GM13977 (cell line): ENCODE results near the gene VAMP1.

Experiments
- DNase-seq: peaks from one replicate; pipeline ENCODE4 v3.0.0; 2012; ENCODE audit warnings: low spot score
- in situ Hi-C: fragments of 300-500 bp; cut with MboI; formaldehyde crosslinking; loops from one replicate; pipeline ENCODE4 v1.12.0; 2022; ENCODE audit warnings: low sequenced_read_pairs, low pct_unique_long_range_greater_than_20kb, mixed read lengths, inconsistent platforms; ENCODE audit not compliant: unreplicated experiment
- TF ChIP-seq, protein P1 (sequence below): IDR thresholded peaks from 2 replicates; pipeline ENCODE4 v1.5.1; 2012; ENCODE audit warnings: mild to moderate bottlenecking, control low read depth; ENCODE audit not compliant: insufficient read depth; ENCODE audit errors: extremely low read depth, missing control alignments

VAMP1 gene

GRCh38 chr12:6458281-6459003 lies 12.0 kb downstream of the VAMP1 start:
- TF ChIP-seq, protein P1, sequence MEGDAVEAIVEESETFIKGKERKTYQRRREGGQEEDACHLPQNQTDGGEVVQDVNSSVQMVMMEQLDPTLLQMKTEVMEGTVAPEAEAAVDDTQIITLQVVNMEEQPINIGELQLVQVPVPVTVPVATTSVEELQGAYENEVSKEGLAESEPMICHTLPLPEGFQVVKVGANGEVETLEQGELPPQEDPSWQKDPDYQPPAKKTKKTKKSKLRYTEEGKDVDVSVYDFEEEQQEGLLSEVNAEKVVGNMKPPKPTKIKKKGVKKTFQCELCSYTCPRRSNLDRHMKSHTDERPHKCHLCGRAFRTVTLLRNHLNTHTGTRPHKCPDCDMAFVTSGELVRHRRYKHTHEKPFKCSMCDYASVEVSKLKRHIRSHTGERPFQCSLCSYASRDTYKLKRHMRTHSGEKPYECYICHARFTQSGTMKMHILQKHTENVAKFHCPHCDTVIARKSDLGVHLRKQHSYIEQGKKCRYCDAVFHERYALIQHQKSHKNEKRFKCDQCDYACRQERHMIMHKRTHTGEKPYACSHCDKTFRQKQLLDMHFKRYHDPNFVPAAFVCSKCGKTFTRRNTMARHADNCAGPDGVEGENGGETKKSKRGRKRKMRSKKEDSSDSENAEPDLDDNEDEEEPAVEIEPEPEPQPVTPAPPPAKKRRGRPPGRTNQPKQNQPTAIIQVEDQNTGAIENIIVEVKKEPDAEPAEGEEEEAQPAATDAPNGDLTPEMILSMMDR, result no peak
- in situ Hi-C loops, result no loop called here
- DNase-seq, result no peak

DNA sequence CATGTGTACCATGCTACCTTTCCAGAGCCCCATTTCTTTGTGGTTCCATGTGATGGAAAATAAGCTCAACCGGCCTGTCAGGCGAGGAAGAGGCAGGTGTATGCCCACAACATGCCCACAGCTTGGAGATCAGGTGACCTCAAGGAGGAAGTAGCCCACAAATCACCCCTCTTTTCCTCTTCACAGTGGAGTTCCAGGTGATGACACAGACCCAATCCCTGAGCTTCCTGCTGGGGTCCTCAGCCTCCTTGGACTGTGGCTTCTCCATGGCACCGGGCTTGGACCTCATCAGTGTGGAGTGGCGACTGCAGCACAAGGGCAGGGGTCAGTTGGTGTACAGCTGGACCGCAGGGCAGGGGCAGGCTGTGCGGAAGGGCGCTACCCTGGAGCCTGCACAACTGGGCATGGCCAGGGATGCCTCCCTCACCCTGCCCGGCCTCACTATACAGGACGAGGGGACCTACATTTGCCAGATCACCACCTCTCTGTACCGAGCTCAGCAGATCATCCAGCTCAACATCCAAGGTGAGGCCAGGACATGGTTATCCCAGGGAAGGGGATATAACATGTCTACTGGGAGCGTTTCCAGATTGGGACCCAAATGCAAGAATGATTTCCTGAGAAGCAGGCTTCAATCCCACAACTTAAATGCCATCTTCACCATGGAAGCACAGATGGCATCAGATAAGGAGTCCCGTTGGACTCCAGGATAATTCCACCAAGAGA lies 13.1 kb downstream of the VAMP1 start:
- DNase-seq, result no peak
- in situ Hi-C loops, result no loop called here
- TF ChIP-seq, protein P1, result no peak

DNA sequence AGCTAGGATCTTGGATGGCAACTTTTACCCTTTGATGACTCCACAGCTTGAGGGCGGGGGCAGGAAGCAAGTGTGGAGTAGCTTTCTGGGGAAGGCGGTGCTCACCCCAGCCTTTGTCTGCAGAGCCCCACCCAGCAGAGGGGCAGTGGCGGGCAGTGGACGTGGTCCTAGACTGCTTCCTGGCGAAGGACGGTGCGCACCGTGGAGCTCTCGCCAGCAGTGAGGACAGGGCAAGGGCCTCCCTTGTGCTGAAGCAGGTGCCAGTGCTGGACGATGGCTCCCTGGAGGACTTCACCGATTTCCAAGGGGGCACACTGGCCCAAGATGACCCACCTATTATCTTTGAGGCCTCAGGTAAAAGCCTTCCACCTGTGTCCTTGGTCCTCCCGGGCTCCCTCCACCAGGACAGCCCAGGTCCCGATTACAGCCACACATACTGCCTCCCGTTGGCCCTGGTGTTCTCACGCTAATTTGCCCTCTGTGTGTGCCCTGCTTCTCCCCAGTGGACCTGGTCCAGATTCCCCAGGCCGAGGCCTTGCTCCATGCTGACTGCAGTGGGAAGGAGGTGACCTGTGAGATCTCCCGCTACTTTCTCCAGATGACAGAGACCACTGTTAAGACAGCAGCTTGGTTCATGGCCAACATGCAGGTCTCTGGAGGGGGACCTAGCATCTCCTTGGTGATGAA lies 17.4 kb downstream of the VAMP1 start:
- DNase-seq, result no peak
- in situ Hi-C loops, result no loop called here
- TF ChIP-seq, protein P1, result no peak

DNA sequence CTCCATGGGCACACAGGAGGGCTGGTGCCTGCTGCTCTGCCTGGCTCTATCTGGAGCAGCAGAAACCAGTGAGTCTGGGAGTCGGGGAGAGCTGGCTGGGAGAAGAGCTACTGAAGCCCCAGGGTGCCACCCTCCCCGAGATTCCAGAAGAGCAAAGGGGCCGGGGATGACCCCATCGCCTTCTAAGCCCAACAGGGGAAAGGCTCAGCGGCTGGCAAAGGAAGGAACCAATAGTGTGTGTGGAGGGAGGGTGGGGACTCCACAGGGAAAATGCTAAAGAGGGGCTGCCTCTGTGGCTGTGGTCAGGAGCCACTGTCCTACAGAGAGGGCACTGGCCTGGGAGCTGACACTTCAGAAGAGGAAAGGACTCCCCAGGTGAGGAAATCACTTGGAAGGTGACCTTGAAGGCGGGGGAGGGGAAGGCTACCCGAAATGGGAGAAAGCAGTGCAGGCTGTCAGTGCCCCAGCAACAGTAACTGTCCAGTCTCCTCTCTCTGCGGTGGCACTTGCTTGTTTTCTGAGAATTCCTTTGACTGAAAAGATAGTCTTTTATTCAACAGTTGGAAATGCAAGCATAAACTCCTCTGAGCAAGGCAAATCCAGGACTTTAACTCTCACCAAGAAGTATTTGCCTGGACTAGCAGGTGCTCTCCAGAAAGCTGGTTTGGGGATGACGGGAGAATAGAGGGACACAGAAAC lies 18.1 kb downstream of the VAMP1 start:
- in situ Hi-C loops, result no loop called here
- TF ChIP-seq, protein P1, result no peak
- DNase-seq, result no peak

DNA sequence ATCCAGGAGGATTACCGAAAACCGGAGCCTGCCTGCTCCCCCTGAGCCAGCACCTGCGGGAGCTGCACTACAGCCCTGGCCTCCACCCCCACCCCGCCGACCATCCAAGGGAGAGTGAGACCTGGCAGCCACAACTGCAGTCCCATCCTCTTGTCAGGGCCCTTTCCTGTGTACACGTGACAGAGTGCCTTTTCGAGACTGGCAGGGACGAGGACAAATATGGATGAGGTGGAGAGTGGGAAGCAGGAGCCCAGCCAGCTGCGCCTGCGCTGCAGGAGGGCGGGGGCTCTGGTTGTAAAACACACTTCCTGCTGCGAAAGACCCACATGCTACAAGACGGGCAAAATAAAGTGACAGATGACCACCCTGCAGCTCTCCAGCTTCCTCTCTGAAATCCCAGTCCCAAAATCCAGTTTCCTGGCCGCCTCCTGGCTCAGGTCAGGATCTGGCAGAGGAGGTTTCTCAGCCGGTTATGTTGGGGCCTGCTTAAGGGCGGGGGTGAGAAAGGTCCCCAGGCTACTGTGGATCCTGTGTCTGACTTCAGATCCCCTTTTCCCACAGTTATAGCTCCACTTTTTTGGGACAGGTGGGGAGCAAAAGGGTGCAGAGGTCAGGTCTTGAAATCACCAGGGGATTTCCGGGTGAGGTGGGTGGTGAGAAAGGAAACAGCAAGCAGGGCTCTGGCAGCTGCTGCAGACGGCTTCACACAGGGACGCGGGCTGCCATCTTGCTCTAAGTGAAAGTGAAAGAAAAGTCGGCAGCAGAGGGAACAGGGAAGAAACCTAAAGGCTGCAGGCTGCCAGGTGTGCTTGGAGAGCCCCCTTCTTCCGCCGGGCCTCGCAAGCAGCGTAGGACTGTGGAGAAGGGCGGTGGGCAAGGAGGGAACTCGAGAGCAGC lies 18.9 kb downstream of the VAMP1 start, which contains the start of gene TAPBPL:
Gene TAPBPL (plus strand): TSS at position 695 of the 897 bp plus-strand sequence. CDS start 207 bp downstream, outside the sequence.
- TF ChIP-seq, protein P1, result peak; percentile 9
- peak; percentile 79 for DNase-seq
- in situ Hi-C loops, result no loop called here
